Glutamatergic neuron (in vitro differentiated cells): ENCODE measurements around the gene BMI1. TPM values are rescaled to one million over a fixed set of nuclear protein-coding genes. Genes with fewer than 3 reads are reported as not detected.
A peak's percentile ranks its signal among the peaks of the same experiment; 100 is the strongest.

ENCODE experiments used
- DNase-seq: peaks from one replicate; pipeline ENCODE4 v3.0.0; 2022
- H3K27ac Mint-ChIP-seq: one replicate; pipeline ENCODE4 v1.8.0; 2020; ENCODE audit warnings: mild to moderate bottlenecking, mixed read lengths, inconsistent platforms; ENCODE audit not compliant: unreplicated experiment
- H3K27me3 Mint-ChIP-seq: one replicate; pipeline ENCODE4 v1.8.0; 2020; ENCODE audit warnings: mild to moderate bottlenecking, moderate library complexity, mixed read lengths, inconsistent platforms; ENCODE audit not compliant: unreplicated experiment
- H3K36me3 Mint-ChIP-seq: one replicate; pipeline ENCODE4 v1.8.0; 2020; ENCODE audit warnings: mild to moderate bottlenecking, mixed read lengths, inconsistent platforms; ENCODE audit not compliant: unreplicated experiment
- H3K4me1 Mint-ChIP-seq: one replicate; pipeline ENCODE4 v1.8.0; 2020; ENCODE audit warnings: mild to moderate bottlenecking, low read depth, mixed read lengths, inconsistent platforms; ENCODE audit not compliant: unreplicated experiment
- H3K4me3 Mint-ChIP-seq: one replicate; pipeline ENCODE4 v1.8.0; 2020; ENCODE audit warnings: mild to moderate bottlenecking, mixed read lengths, inconsistent platforms; ENCODE audit not compliant: unreplicated experiment
- H3K9me3 Mint-ChIP-seq: one replicate; pipeline ENCODE4 v1.8.0; 2020; ENCODE audit warnings: mild to moderate bottlenecking, moderate library complexity, mixed read lengths, inconsistent platforms; ENCODE audit not compliant: unreplicated experiment
- total RNA-seq: library from RNA; stranded (reverse); fragmentation: NEBNext Ultra II Directional; extraction: Animal tissue kit (Norgen Biotek cat#: 25700); gene quantifications from one replicate; pipeline ENCODE4 v1.2.1, GENCODE V29; 2021; ENCODE audit not compliant: unreplicated experiment
- TF ChIP-seq, protein P1 (sequence below): fragments of 200-600 bp; sonication (generic); IDR thresholded peaks from one replicate; pipeline ENCODE4 v1.5.0; 2021; ENCODE audit not compliant: partially characterized antibody, unreplicated experiment

The BMI1 gene
- total RNA-seq, 1 donor from 2014 or later: 23.3 TPM

DNA sequence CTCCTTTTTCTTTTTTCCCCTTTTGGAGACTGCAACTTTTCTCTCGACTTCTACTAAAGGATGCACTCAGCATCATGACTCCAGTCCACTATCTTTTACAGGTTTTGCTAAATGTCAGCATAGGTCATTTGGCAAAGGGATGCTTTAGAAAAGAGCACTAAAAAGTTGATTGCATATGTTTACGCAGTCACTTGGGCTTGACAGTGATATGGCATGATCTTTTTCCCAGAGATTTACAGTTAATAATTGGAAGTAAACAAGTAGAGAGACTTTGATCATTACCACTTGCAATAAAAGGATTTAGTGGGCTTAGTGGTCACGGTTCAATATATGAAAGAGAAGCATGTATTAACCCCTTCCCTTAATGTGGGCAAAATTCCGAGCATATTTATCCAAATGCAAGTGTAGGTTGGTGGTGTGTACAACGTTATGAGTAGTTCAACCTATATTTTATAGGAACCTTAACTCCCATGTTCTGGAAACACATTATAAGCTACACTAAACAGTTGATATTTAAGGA, 1.8 kb downstream of the BMI1 start:
- DNase-seq: no peak
- Mint-ChIP-seq H3K4me1 (peaks cover 16% of the 10 kb centered on the region), H3K9me3 (peaks cover 20% of the 10 kb centered on the region)

DNA sequence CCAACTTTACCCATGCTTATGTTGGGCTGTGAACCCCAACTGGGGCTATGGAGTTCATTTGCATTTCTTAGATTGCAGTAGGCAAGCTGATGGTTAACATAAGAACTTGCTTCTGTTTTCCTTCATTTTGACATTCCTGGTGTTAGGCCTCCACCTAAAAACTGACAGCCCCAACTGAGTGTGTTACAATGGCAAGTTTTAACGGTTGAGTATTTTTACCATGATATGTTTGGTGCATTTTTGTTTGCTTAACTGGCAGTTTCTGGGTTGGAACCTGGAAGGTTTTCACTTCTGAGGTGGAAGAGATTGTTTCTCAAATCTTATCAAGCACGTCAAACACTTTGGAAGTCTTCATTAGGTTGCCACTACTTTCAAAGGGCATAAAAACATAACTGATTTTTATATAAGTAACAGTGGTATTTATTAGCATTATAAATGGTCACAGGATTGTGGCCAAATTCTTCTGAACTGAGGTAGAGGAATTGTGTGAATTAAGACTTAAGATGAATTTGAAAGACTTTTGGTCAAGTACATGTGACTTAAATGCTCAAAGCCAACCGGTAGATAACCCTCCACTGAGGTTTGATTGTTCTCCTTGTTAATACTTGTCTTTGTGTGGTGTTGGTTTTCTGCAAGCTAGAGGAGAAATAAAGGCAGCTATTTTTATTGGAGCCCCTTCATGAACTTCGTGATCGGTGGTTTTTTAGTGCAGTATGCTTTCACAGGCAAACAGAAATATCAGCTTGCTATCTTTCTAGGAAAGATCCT, 2.8 kb downstream of the BMI1 start:
- TF ChIP-seq, protein P1, sequence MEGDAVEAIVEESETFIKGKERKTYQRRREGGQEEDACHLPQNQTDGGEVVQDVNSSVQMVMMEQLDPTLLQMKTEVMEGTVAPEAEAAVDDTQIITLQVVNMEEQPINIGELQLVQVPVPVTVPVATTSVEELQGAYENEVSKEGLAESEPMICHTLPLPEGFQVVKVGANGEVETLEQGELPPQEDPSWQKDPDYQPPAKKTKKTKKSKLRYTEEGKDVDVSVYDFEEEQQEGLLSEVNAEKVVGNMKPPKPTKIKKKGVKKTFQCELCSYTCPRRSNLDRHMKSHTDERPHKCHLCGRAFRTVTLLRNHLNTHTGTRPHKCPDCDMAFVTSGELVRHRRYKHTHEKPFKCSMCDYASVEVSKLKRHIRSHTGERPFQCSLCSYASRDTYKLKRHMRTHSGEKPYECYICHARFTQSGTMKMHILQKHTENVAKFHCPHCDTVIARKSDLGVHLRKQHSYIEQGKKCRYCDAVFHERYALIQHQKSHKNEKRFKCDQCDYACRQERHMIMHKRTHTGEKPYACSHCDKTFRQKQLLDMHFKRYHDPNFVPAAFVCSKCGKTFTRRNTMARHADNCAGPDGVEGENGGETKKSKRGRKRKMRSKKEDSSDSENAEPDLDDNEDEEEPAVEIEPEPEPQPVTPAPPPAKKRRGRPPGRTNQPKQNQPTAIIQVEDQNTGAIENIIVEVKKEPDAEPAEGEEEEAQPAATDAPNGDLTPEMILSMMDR: no peak
- Mint-ChIP-seq H3K36me3 (peaks cover 4% of the 10 kb centered on the region), H3K27me3 (peaks cover 33% of the 10 kb centered on the region), H3K4me1 (peaks cover 16% of the 10 kb centered on the region), H3K9me3 (peaks cover 20% of the 10 kb centered on the region), H3K4me3 (peak overlapping the region; percentile 1), H3K27ac (no peak overlapping the region)
- no peak for DNase-seq

More for the DNA sequence above, 1.8 kb downstream of the BMI1 start:
- TF ChIP-seq, protein P1: no peak
- Mint-ChIP-seq H3K4me3 (peak overlapping the region; percentile 93), H3K27ac (peak overlapping the region; percentile 91), H3K27me3 (peaks cover 33% of the 10 kb centered on the region), H3K36me3 (peaks cover 4% of the 10 kb centered on the region)

DNA sequence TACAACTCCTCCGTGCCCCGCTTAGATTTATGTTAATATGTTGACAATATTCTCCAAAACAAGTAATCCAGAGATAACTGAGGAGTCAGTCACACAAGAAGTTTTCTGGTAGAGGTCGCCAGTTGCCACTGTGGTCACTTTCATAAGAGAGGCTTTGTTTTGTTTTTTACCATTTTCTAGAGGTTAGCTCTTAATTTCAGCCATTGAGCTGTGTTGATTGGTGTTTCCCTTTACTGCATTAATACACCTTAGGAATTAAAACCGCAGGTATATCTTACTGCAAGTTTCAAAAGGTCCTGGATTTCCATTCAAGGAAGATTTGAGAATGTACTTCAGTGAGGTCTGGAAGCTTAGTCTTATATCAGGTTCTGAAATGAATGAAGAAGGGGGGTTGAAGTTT, 3.5 kb downstream of the BMI1 start:
- peaks cover 8% of the 10 kb centered on the region for H3K36me3 Mint-ChIP-seq
- no peak overlapping the region for H3K27ac Mint-ChIP-seq
- H3K27me3 Mint-ChIP-seq: peaks cover 33% of the 10 kb centered on the region
- no peak for DNase-seq
- H3K4me3 Mint-ChIP-seq: peak overlapping the region; percentile 90
- TF ChIP-seq, protein P1: no peak
- peaks cover 16% of the 10 kb centered on the region for H3K4me1 Mint-ChIP-seq
- H3K9me3 Mint-ChIP-seq: peaks cover 20% of the 10 kb centered on the region

DNA sequence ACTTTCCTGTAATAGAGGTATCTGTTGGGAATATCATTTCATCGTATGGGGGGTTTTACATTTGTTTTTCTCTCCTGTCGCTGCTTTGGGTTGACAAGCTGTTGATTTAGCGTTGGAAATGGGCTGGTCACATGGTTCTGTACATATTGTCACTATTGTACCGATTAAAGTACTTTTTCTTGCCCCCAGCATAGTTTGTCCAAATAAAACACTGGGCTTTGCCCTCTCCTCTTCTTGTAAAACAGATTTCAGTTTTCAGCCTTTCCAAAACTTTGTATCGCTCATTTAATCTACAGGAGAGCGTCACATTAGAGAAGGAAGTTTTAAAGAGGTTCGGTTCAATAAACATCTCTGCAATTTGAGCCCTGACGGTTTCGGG, 4.0 kb downstream of the BMI1 start:
- Mint-ChIP-seq H3K4me3 (peak overlapping the region; percentile 90), H3K4me1 (peaks cover 16% of the 10 kb centered on the region), H3K27ac (no peak overlapping the region), H3K36me3 (peaks cover 10% of the 10 kb centered on the region), H3K9me3 (peaks cover 18% of the 10 kb centered on the region), H3K27me3 (peaks cover 30% of the 10 kb centered on the region)
- DNase-seq: no peak
- TF ChIP-seq, protein P1: no peak
